Natural killer cell (primary cell): ENCODE results near the gene TVP23A. TPM values are rescaled to one million over a fixed set of nuclear protein-coding genes. Genes with fewer than 3 reads are reported as not detected.
"Not testable (repeated sequence)": the region's sequence is repeated elsewhere in the genome, so short reads cannot be mapped to it uniquely, and the experiment has no call there.

ENCODE experiments used
- ATAC-seq, 3 donors: fragments of 150-1000 bp in 2 of 3; fragments of 200-7000 bp in 1 of 3; cut with Tn5 transposase; 1 replicate in 1 of 3; 2 replicates in 2 of 3; pipeline ENCODE4 v1.10.0; 2021; ENCODE audit warnings: mild to moderate bottlenecking in 2 of 3, moderate library complexity in 2 of 3
- DNase-seq, 2 donors: peaks; one replicate each; pipeline versions ENCODE4 v3.0.0 to v3.0.0-alpha.2; 2013 to 2021; ENCODE audit warnings: mixed read lengths in 1 of 2
- H3K27ac ChIP-seq: one replicate; pipeline ENCODE4 v1.5.1; 2013; ENCODE audit warnings: mild to moderate bottlenecking, low read length
- H3K27me3 ChIP-seq: one replicate; pipeline ENCODE4 v1.6.1; 2013; ENCODE audit warnings: low read length; ENCODE audit not compliant: control insufficient read depth, insufficient read depth
- H3K36me3 ChIP-seq: one replicate; pipeline ENCODE4 v1.6.1; 2013; ENCODE audit warnings: low read length; ENCODE audit not compliant: control insufficient read depth, insufficient read depth
- H3K4me1 ChIP-seq: one replicate; pipeline ENCODE4 v1.6.1; 2013; ENCODE audit warnings: low read length; ENCODE audit not compliant: control insufficient read depth, insufficient read depth
- H3K4me3 ChIP-seq: one replicate; pipeline ENCODE4 v1.5.1; 2013; ENCODE audit warnings: low read length
- H3K9me3 ChIP-seq: one replicate; pipeline ENCODE4 v1.6.1; 2013; ENCODE audit warnings: low read length; ENCODE audit not compliant: control insufficient read depth, insufficient read depth
- H3K27ac Mint-ChIP-seq, 2 donors: one replicate each; pipeline ENCODE4 v1.8.0; 2022; ENCODE audit warnings: mild to moderate bottlenecking in 2 of 2, mixed read lengths in 2 of 2, moderate library complexity in 1 of 2
- H3K27me3 Mint-ChIP-seq, 2 donors: one replicate each; pipeline ENCODE4 v1.8.0; 2022; ENCODE audit warnings: low read depth in 2 of 2, mixed read lengths in 2 of 2
- H3K36me3 Mint-ChIP-seq: one replicate; pipeline ENCODE4 v1.8.0; 2022; ENCODE audit warnings: mixed read lengths
- H3K4me1 Mint-ChIP-seq, 2 donors: one replicate each; pipeline ENCODE4 v1.8.0; 2022; ENCODE audit warnings: mixed read lengths in 2 of 2
- H3K4me3 Mint-ChIP-seq: one replicate; pipeline ENCODE4 v1.8.0; 2022; ENCODE audit warnings: mild to moderate bottlenecking, moderate library complexity, mixed read lengths
- H3K9me3 Mint-ChIP-seq, 2 donors: one replicate each; pipeline ENCODE4 v1.8.0; 2022; ENCODE audit warnings: mixed read lengths in 2 of 2
- WGBS: methylation state at CpG from one replicate; pipeline ENCODE4 v1.1.7; 2013; ENCODE audit warnings: missing lambda C conversion rate; ENCODE audit not compliant: insufficient coverage; 5-methylcytosine and 5-hydroxymethylcytosine counted together
- intact Hi-C: fragments of 100-400 bp; cut with micrococcal nuclease; formaldehyde crosslinking; loops from one replicate; pipeline ENCODE4 v1.14.2; 2022
- total RNA-seq, 4 donors: library from RNA; stranded (reverse); fragments of 120-200 nt in 1 of 4; gene quantifications; one replicate each; pipeline versions ENCODE4 v1.2.3 to v1.2.4, GENCODE V29; 2013 to 2022
- TF ChIP-seq, protein P1 (sequence below): fragments of 200-600 bp; IDR thresholded peaks from one replicate; pipeline ENCODE4 v1.8.0; 2022; ENCODE audit warnings: antibody characterized with exemption

TVP23A gene
- total RNA-seq, 3 donors from 2014 or later (not counting 1 experiment from before 2014, with no cell fraction given): not detected

GRCh38 chr16:10743610-10744369 lies 74.8 kb downstream of the TVP23A start, which contains the start of gene NUBP1:
NUBP1 (plus strand) TSS chr16:10743842; CDS start chr16:10743864, 22 bp downstream.
- WGBS: under 1% methylated on average over 57 of the region's 57 CpGs
- Mint-ChIP-seq H3K4me3 (peak within 1 kb of the TSS; percentile 82), H3K27me3 (no peaks in the 10 kb centered on the region), H3K9me3 (no peaks in the 10 kb centered on the region), H3K4me1 (peaks cover 16 to 36% of the 10 kb centered on the region in 2 donors), H3K36me3 (no peaks in the 10 kb centered on the region), H3K27ac (peak within 1 kb of the TSS; percentile 97 to 98)
- Histone ChIP-seq H3K9me3 (no peaks in the 10 kb centered on the region), H3K27me3 (no peaks in the 10 kb centered on the region), H3K4me3 (peak within 1 kb of the TSS; percentile 78), H3K27ac (peak within 1 kb of the TSS; percentile 99), H3K4me1 (peaks cover 26% of the 10 kb centered on the region), H3K36me3 (peaks cover 14% of the 10 kb centered on the region)
- intact Hi-C loops: loop anchor here (2.0 to 5.0 kb wide), 2 partner anchors 201 to 356 kb away; partner anchors contain the start of genes ATF7IP2 and CLEC16A
- DNase-seq (peak; percentile 98 to 99), ATAC-seq (peak; percentile 94 to 99 (median 95))
- TF ChIP-seq, protein P1, sequence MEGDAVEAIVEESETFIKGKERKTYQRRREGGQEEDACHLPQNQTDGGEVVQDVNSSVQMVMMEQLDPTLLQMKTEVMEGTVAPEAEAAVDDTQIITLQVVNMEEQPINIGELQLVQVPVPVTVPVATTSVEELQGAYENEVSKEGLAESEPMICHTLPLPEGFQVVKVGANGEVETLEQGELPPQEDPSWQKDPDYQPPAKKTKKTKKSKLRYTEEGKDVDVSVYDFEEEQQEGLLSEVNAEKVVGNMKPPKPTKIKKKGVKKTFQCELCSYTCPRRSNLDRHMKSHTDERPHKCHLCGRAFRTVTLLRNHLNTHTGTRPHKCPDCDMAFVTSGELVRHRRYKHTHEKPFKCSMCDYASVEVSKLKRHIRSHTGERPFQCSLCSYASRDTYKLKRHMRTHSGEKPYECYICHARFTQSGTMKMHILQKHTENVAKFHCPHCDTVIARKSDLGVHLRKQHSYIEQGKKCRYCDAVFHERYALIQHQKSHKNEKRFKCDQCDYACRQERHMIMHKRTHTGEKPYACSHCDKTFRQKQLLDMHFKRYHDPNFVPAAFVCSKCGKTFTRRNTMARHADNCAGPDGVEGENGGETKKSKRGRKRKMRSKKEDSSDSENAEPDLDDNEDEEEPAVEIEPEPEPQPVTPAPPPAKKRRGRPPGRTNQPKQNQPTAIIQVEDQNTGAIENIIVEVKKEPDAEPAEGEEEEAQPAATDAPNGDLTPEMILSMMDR: no peak

GRCh38 chr16:10743227-10743609 lies 75.4 kb downstream of the TVP23A start:
- ATAC-seq (no peak), DNase-seq (no peak)
- H3K27ac ChIP-seq: peak overlapping the region; percentile 99
- H3K27me3 ChIP-seq: no peaks in the 10 kb centered on the region
- no peaks in the 10 kb centered on the region for H3K36me3 Mint-ChIP-seq
- WGBS: 20% methylated on average over 2 of the region's 5 CpGs
- H3K9me3 Mint-ChIP-seq: no peaks in the 10 kb centered on the region
- H3K27ac Mint-ChIP-seq: peak overlapping the region; percentile 97 to 98
- H3K36me3 ChIP-seq: peaks cover 10% of the 10 kb centered on the region
- H3K4me3 ChIP-seq: peak overlapping the region; percentile 78
- intact Hi-C loops: loop anchor here (5.0 kb wide), 1 partner anchor 356 kb away; the partner anchor contains the start of gene ATF7IP2
- H3K9me3 ChIP-seq: no peaks in the 10 kb centered on the region
- peaks cover 16 to 36% of the 10 kb centered on the region in 2 donors for H3K4me1 Mint-ChIP-seq
- H3K4me1 ChIP-seq: peaks cover 27% of the 10 kb centered on the region
- TF ChIP-seq, protein P1: no peak
- peak overlapping the region; percentile 82 for H3K4me3 Mint-ChIP-seq
- H3K27me3 Mint-ChIP-seq: no peaks in the 10 kb centered on the region

GRCh38 chr16:10741844-10742243 lies 76.8 kb downstream of the TVP23A start:
- ATAC-seq: no peak
- Histone ChIP-seq H3K27me3 (no peaks in the 10 kb centered on the region), H3K27ac (no peak overlapping the region), H3K4me1 (peaks cover 34% of the 10 kb centered on the region), H3K9me3 (no peaks in the 10 kb centered on the region), H3K4me3 (no peak overlapping the region), H3K36me3 (peaks cover 1% of the 10 kb centered on the region)
- H3K36me3 Mint-ChIP-seq: no peaks in the 10 kb centered on the region
- WGBS: 86% methylated on average over 4 of the region's 4 CpGs
- no peak for DNase-seq
- no peak overlapping the region for H3K4me3 Mint-ChIP-seq
- intact Hi-C loops: loop anchor here (5.0 kb wide), 1 partner anchor 355 kb away; the partner anchor contains the start of gene ATF7IP2
- no peaks in the 10 kb centered on the region for H3K9me3 Mint-ChIP-seq
- TF ChIP-seq, protein P1: no peak
- H3K4me1 Mint-ChIP-seq: peaks cover 24 to 41% of the 10 kb centered on the region in 2 donors
- no peak overlapping the region for H3K27ac Mint-ChIP-seq
- H3K27me3 Mint-ChIP-seq: no peaks in the 10 kb centered on the region

GRCh38 chr16:10741249-10741648 lies 77.3 kb downstream of the TVP23A start:
- not testable (repeated sequence) for H3K36me3 ChIP-seq, H3K36me3 Mint-ChIP-seq, H3K27me3 ChIP-seq, H3K4me3 Mint-ChIP-seq, H3K9me3 ChIP-seq, H3K27me3 Mint-ChIP-seq, H3K9me3 Mint-ChIP-seq, H3K27ac ChIP-seq, H3K4me3 ChIP-seq, ATAC-seq, DNase-seq
- 94% methylated on average over 10 of the region's 10 CpGs for WGBS
- Mint-ChIP-seq H3K4me1 (peaks cover 25 to 42% of the 10 kb centered on the region in 2 donors), H3K27ac (peak overlapping the region in 1 of 2 donors; percentile 8)
- intact Hi-C loops: loop anchor here (5.0 kb wide), 1 partner anchor 354 kb away; the partner anchor contains the start of gene ATF7IP2
- H3K4me1 ChIP-seq: peaks cover 34% of the 10 kb centered on the region
